ENCODE data around the gene GCDH.
"Not testable (repeated sequence)": the region's sequence is repeated elsewhere in the genome, so short reads cannot be mapped to it uniquely, and the experiment has no call there.

Gene GCDH

DNA sequence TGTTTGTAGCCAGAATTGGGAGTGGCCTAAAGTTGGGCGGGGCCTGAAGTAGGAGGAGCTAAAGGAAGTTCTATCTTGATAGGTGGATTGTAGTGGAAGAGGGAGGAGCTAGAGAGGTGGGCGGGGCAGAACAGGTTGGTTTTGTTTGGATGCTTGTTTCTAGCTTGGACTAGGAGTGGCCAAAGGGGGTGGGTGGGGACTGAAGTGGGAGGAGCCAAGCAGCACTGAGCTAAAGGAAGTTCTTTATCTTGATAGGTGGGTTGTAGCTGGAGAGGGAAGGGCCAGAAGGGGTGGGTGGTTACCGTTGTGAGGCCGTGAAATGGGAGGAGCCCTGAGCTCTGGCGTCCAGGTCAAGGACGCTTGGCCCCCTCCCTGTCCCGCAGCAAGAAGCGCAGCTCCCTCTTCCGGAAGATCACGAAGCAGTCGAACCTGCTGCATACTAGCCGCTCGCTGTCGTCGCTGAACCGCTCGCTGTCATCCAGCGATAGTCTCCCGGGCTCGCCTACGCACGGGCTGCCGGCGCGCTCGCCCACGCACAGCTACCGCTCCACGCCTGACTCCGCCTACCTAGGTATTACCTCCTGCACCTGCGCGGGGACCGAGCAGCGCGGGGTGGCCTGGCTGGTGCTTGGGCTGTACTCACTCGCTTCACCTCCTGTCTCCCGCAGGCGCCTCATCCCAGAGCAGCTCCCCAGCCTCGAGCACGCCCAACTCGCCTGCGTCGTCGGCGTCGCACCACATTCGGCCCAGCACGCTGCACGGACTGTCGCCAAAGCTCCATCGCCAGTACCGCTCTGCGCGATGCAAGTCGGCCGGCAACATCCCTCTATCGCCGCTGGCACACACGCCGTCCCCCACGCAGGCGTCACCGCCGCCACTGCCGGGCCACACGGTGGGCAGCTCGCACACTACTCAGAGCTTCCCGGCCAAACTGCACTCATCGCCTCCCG is 17.7 kb upstream of the GCDH start:
- peak in 2 of 3 donors; percentile 57 to 73 for DNase-seq (ENCODE audit: low read depth in 3 of 3)

GRCh38 chr19:12873891-12874745 is 16.8 kb upstream of the GCDH start:
- DNase-seq (ENCODE audit: low read depth in 3 of 3), result no peak

DNA sequence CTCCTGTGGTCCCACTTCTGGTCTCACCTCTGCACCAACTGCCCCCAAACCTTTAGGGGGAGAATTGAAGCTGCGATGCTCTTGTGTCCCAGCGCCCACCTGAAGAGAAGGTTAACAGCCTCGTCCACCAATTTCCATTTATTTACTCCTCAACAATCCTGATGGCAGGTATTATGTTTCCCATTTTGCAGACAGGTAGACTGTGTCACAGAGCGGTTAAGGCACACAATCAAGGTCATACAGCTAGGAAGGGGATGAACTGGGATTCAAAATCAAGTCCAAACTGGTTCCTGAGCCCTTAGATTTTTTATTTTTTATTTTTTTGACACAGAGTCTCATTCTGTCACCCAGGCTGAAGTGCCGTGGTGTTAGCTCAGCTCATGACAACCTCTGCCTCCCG is 15.9 kb upstream of the GCDH start:
- no peak for DNase-seq (ENCODE audit: low read depth in 3 of 3)

DNA sequence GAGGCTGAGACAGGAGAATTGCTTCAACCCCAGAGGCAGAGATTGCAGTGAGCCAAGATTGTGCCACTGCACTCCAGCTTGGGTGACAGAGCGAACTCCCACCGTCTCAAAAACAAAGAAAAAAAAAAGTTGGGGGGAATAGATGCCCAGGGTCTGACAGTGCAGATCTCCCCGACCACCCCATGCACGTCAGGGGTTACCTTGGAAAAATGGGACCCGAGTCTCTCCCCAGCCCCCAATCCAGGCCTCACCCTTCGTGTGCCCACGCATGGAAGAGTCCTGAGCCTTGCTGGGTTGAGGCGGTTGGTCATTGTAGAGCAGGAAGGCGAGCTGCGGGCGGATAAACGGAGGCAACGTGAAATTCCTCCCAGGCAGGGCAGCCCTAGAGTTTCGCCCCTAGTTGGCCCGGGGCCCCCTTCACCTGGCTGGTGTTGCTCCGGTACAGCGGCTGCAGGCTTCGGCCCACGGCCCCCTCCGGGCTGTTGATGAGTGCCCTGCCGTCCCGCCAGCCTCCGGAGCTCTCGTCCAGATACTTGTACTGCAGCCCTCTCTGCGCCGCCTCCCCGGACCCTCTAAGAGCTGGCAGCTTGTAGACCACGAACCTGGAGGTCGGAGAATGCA is 10.3 kb upstream of the GCDH start:
- no peak for DNase-seq (ENCODE audit: low read depth in 3 of 3)

GRCh38 chr19:12881172-12881808 is 9.7 kb upstream of the GCDH start, which contains the start of gene DNASE2:
Gene DNASE2 (minus strand): TSS chr19:12881449. CDS start chr19:12881375, 74 bp downstream.
- DNase-seq (ENCODE audit: low read depth in 3 of 3), result peak; percentile 82 to 91 (median 90)

GRCh38 chr19:12882589-12882988 is 8.4 kb upstream of the GCDH start:
- no peak for DNase-seq (ENCODE audit: low read depth in 3 of 3)

- no peak for DNase-seq (ENCODE audit: low read depth in 3 of 3)
Observed at GRCh38 chr19:12884202-12884601, 6.8 kb upstream of the GCDH start.

DNA sequence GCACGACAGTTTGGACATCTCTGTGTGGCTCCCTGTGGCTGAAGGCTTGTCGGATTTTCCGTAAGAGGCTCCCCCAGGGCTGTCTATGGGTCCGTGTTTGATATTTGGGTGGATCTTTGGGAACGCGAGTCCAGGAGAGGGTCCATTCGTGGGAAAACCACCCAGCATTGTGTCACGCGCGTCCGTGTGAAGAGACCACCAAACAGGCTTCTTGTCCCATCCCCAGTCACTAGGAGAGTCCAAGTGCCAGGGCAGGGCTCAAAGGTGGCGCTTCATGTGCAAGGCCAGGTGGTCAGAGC is 6.4 kb upstream of the GCDH start:
- DNase-seq (ENCODE audit: low read depth in 3 of 3), result no peak

GRCh38 chr19:12884926-12885748 is 5.8 kb upstream of the GCDH start:
- peak; percentile 77 to 95 (median 92) for DNase-seq (ENCODE audit: low read depth in 3 of 3)

- DNase-seq (ENCODE audit: low read depth in 3 of 3), result no peak
Observed at GRCh38 chr19:12885749-12886650, 5.0 kb upstream of the GCDH start.

DNA sequence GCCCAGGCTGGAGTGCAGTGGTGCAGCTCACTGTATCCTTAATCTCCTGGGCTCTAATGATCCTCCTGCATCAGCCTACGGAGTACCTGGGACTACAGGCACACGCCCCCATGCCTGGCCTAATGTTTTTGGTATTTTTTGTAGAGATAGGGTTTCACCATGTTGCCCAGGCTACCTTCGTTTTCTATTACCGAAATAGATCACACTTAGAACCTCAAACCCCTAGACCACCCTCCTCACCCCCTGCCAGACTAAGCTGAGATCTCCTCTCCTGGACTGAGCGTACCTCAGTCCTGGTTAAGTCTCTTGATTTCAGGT is 4.3 kb upstream of the GCDH start:
- no peak for DNase-seq (ENCODE audit: low read depth in 3 of 3)

- DNase-seq (ENCODE audit: low read depth in 3 of 3), result no peak
Observed at GRCh38 chr19:12886969-12887747, 3.8 kb upstream of the GCDH start, which contains the start of gene KLF1. Gene KLF1 (minus strand): TSS chr19:12887201. CDS start chr19:12887140, 61 bp downstream.

- DNase-seq (ENCODE audit: low read depth in 3 of 3), result no peak
Observed at GRCh38 chr19:12888006-12888603, 2.9 kb upstream of the GCDH start.

DNA sequence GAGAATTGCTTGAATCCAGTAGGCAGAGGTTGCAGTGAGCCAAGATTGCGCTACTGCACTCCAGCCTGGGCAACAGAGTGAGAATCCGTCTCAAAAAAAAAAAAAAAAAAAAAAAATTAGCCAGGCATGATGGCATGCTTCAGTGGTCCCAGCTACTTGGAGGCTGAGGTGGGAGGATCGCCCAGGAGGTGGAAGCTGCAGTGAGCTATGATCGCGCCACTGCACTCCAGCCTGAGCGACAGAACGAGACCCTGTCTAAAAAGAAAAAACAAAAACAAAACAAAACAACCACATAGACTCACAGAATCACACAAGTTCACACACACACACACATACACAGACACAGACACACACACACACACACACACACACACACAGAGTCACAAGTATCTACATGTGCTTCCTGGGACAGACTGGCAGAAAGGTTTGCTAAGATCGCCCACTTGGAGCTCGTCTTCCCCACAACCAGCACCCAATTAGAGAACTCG is 617 bp upstream of the GCDH start:
- not testable (repeated sequence) for DNase-seq (ENCODE audit: low read depth in 3 of 3)

- no peak for DNase-seq (ENCODE audit: low read depth in 3 of 3)
Observed at GRCh38 chr19:12891553-12892021, 627 bp downstream of the GCDH start.

DNA sequence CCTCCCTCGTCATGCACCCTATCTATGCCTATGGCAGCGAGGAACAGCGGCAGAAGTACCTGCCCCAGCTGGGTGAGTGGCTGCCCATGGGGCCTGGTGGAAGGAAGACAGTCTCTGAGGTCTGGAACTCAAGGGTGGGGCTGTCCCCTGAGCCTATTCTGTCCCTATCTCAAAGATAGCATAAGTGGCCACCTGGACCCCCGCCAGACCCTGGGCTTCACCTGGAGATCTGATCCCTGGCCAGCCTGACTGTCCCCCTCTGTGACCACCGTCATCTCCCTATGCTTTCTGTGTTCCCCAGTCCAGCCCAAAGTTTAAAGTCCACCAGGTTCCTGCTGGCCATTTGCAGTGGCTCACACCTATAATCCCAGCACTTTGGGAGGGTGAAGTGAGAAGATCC is 2.6 kb downstream of the GCDH start:
- DNase-seq (ENCODE audit: low read depth in 3 of 3), result no peak

GRCh38 chr19:12896460-12896859 is 5.5 kb downstream of the GCDH start:
- DNase-seq (ENCODE audit: low read depth in 3 of 3), result no peak

DNA sequence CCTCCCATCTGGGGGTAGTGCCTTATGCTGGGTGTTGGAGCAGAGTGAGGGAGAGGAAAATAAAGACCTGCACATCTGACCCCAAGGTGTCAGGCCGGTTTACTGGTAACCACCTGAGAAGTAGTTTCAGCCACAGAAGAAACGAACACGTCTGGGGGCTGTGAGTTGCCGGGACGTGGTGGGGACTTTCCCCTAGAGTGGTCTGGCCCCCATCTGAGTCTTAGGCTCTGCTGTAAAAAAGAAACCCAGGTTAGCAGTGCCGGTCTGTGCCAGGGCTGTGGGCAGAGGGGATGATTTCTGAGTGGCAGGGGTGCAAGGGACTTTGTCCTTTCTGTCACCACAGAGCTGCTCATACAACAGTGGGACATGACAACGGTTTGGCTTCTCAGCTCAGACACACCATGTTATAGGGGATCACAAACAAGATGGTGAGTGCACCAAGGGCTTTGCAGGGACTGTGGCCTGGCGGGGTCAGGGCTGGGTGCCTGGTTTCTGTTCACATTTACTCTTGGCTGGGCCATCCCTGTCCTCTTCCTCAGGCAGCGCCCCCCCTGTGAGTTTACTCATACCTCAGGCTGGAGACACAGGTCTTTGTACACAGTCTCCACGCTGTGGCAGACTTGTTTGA is 9.0 kb downstream of the GCDH start:
- DNase-seq (ENCODE audit: low read depth in 3 of 3), result no peak

Data from stimulated activated CD4-positive, alpha-beta T cell treated with anti-CD3 and anti-CD28 coated beads, TNF-alpha, amount 100 ng/mL, for 48 hours (primary cell).